Esophagus (tissue), 2 donors: ENCODE results near the gene WDR43. TPM values are rescaled to one million over a fixed set of nuclear protein-coding genes. Genes with fewer than 3 reads are reported as not detected.
A peak's percentile ranks its signal among the peaks of the same experiment; 100 is the strongest.

ENCODE experiments used
- H3K27ac ChIP-seq, 2 donors: one replicate each; pipeline ENCODE4 v1.5.1; 2013; ENCODE audit warnings: low read depth in 2 of 2, mild to moderate bottlenecking in 2 of 2, inconsistent platforms in 1 of 2, low read length in 1 of 2, moderate library complexity in 1 of 2
- H3K27me3 ChIP-seq, 2 donors: one replicate each; pipeline ENCODE4 v1.6.1; 2013; ENCODE audit warnings: low read length in 2 of 2, control low read depth in 1 of 2, mild to moderate bottlenecking in 1 of 2; ENCODE audit not compliant: insufficient read depth in 2 of 2, control insufficient read depth in 1 of 2
- H3K36me3 ChIP-seq, 2 donors: one replicate each; pipeline ENCODE4 v1.6.1; 2013; ENCODE audit warnings: low read length in 1 of 2; ENCODE audit not compliant: control insufficient read depth in 2 of 2, insufficient read depth in 2 of 2
- H3K4me1 ChIP-seq, 2 donors: one replicate each; pipeline ENCODE4 v1.6.1; 2013; ENCODE audit warnings: low read length in 1 of 2; ENCODE audit not compliant: control insufficient read depth in 2 of 2, insufficient read depth in 2 of 2
- H3K4me3 ChIP-seq, 2 donors: one replicate each; pipeline ENCODE4 v1.5.1; 2013; ENCODE audit warnings: low read length in 2 of 2, mild to moderate bottlenecking in 2 of 2, low read depth in 1 of 2, moderate library complexity in 1 of 2
- H3K9me3 ChIP-seq, 2 donors: one replicate each; pipeline ENCODE4 v1.6.1; 2013; ENCODE audit warnings: mild to moderate bottlenecking in 2 of 2, low read depth in 1 of 2, low read length in 1 of 2, moderate library complexity in 1 of 2; ENCODE audit not compliant: control insufficient read depth in 2 of 2, insufficient read depth in 1 of 2
- WGBS, 2 donors: extraction: QIAGEN DNeasy Blood & Tissue Kit; methylation state at CpG; one replicate each; pipeline ENCODE4 v1.1.7; 2013; 5-methylcytosine and 5-hydroxymethylcytosine counted together
- polyA plus RNA-seq, 2 donors: library from polyadenylated mRNA; stranded (reverse); fragments of 200-250 nt; gene quantifications; one replicate each; pipeline ENCODE4 v1.2.3, GENCODE V29; 2013
- donor health status: healthy with polysubstance abuse.
- donor health status: Bipolar disorder and iron deficiency.

WDR43 gene, protein sequence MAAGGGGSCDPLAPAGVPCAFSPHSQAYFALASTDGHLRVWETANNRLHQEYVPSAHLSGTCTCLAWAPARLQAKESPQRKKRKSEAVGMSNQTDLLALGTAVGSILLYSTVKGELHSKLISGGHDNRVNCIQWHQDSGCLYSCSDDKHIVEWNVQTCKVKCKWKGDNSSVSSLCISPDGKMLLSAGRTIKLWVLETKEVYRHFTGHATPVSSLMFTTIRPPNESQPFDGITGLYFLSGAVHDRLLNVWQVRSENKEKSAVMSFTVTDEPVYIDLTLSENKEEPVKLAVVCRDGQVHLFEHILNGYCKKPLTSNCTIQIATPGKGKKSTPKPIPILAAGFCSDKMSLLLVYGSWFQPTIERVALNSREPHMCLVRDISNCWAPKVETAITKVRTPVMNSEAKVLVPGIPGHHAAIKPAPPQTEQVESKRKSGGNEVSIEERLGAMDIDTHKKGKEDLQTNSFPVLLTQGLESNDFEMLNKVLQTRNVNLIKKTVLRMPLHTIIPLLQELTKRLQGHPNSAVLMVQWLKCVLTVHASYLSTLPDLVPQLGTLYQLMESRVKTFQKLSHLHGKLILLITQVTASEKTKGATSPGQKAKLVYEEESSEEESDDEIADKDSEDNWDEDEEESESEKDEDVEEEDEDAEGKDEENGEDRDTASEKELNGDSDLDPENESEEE
- 10 to 100 TPM in 1 of 2 donors, 1 to 10 TPM in 1; 8.1 to 18.7 TPM for polyA plus RNA-seq

DNA sequence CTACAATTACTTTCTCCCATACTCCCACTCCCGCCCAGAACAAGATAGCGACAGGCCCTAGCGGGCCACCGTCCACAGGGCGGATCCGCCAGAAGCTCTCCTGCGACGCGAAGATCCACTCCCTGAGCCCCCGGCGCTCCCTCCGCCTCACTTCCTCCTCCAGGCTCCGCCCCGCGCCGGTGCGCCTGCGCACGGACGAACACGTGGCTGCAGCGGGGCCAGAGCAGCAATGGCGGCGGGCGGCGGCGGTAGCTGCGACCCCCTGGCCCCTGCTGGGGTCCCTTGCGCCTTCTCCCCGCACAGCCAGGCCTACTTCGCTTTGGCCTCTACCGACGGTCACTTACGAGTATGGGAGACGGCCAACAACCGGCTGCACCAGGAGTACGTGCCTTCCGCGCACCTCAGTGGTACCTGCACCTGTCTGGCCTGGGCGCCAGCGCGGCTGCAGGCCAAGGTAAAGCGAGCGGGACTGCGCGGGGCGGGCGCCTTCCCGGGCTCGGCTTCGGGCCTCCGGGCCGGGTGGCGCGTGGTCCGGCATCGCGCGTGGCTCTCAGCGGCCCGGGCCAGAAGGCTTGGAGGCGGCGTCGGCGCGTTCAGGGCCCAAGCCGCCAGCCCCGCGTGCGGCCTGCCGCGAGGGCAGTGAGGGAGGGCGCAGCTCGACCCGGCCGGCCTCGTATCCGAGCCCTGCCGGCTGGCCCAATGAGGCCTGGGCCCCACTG, at the start of gene WDR43:
TSS of gene WDR43 (plus strand) at position 198 of the 719 bp plus-strand sequence. CDS start at position 230, 32 bp downstream.
- Histone ChIP-seq H3K27me3 (no peaks in the 10 kb centered on the region), H3K4me3 (peak within 1 kb of the TSS; percentile 81 to 100), H3K36me3 (no peaks in the 10 kb centered on the region), H3K9me3 (no peaks in the 10 kb centered on the region), H3K4me1 (no peaks in the 10 kb centered on the region), H3K27ac (peak within 1 kb of the TSS; percentile 81 to 87)
- WGBS, 2 donors, result 0% methylated on average over 67 to 79 of the region's 79 CpGs

DNA sequence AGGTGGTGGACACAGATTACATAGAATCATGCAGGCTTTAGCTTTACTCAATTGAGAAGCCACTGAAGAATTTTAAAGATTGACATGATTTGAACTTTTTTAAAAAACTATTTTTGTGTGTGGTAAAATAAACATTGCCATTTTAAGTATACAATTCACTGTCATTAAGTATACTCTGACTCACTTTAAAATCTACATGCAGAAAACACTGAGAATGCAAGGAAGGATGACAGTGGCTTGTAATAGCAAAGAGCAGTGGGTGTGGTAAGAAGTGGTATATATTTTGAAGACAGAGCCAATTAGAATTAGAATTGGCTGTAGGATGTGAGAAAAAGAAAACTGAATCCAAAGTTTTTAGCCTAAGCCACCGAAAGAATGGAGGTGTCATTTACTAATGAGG, 39.3 kb upstream of the WDR43 start:
- H3K36me3 ChIP-seq, result no peaks in the 10 kb centered on the region
- WGBS, 2 donors, result 61 to 85% methylated on average over 1 of the region's 1 CpG

DNA sequence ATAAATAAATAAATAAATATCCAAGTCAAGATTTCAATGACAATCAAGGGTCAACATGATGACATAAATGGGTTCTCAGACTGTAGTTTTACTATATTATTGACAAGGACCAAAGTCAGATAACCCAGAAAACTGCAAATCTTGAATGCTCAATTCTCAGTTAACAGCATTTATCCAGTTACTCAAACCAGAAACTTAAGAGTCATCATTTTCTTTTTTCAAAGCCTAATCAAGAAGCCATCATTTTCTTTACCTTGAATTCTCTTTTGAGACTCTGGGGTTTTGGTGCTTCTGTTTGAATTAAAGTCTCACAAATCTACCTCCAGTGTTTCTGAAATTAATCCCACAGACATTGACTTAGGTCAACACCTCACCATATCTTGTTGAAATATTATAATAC, 38.5 kb upstream of the WDR43 start:
- H3K9me3 ChIP-seq, result no peaks in the 10 kb centered on the region
- H3K27ac ChIP-seq, result no peak overlapping the region
- no peaks in the 10 kb centered on the region for H3K4me1 ChIP-seq
- no peak overlapping the region for H3K4me3 ChIP-seq
- peaks cover 0 to 4% of the 10 kb centered on the region in 2 donors for H3K36me3 ChIP-seq
- no peaks in the 10 kb centered on the region for H3K27me3 ChIP-seq

More for the DNA sequence above, 39.3 kb upstream of the WDR43 start:
- Histone ChIP-seq H3K9me3 (no peaks in the 10 kb centered on the region), H3K27ac (no peak overlapping the region), H3K27me3 (no peaks in the 10 kb centered on the region), H3K4me3 (no peak overlapping the region), H3K4me1 (no peaks in the 10 kb centered on the region)

DNA sequence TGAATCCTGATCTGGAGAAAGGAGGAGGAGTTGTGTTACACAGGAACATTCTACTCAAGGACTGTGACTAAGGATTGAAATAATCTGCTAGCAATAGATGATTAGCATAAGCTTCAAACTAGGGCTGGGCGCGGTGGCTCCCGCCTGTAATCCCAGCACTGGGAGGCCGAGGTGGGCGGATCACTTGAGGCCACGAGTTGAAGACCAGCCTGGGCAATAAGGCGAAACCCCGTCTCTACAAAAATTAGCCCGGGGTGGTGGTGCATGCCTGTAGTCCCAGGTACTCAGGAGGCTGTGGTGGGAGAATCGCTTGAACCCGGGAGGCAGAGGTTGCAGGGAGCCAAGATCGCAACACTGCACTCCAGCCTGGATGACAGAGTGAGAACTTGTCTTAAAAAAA, 25.9 kb upstream of the WDR43 start:
- Histone ChIP-seq H3K4me1 (peaks cover 3% of the 10 kb centered on the region in 2 donors), H3K27ac (no peak overlapping the region), H3K9me3 (no peaks in the 10 kb centered on the region), H3K36me3 (peaks cover 0 to 2% of the 10 kb centered on the region in 2 donors), H3K27me3 (no peaks in the 10 kb centered on the region), H3K4me3 (peak overlapping the region; percentile 16 to 18)
- WGBS, 2 donors, result 70 to 79% methylated on average over 12 of the region's 12 CpGs

DNA sequence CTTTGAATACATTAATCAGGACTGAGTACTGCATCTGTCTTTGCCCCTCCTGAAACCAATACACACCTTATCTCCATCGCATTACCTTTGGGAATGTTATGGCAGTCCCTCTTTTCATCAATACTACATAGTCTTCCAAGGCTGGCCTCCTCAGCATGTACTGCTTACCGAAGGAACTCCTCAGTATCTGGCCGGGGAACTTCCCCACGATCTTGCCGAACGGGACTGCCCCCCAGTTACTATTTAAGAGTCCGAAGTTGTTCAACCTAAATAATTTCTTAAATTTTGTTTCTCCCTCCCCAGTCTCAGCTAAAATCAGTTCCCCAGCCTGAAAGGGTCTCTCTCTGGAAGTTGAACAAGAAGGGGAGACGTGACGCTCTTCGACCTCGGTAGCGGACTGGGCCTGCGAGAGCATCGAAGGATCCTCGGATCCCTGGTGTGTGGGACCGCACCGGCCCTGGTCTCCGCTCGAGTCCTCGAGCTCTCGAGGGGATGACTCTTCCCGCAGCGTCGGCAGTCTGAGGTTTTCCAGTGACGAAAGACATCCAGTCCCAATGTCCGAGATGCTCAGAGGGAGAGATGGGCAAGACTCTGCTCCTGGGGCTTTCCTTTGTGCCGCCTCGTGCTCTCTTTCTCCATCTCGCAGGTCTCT, 24.8 kb upstream of the WDR43 start:
- WGBS, 2 donors, result 0 to 1% methylated on average over 29 of the region's 29 CpGs
- H3K36me3 ChIP-seq, result no peaks in the 10 kb centered on the region
- H3K27ac ChIP-seq, result peak overlapping the region; percentile 75 to 88

DNA sequence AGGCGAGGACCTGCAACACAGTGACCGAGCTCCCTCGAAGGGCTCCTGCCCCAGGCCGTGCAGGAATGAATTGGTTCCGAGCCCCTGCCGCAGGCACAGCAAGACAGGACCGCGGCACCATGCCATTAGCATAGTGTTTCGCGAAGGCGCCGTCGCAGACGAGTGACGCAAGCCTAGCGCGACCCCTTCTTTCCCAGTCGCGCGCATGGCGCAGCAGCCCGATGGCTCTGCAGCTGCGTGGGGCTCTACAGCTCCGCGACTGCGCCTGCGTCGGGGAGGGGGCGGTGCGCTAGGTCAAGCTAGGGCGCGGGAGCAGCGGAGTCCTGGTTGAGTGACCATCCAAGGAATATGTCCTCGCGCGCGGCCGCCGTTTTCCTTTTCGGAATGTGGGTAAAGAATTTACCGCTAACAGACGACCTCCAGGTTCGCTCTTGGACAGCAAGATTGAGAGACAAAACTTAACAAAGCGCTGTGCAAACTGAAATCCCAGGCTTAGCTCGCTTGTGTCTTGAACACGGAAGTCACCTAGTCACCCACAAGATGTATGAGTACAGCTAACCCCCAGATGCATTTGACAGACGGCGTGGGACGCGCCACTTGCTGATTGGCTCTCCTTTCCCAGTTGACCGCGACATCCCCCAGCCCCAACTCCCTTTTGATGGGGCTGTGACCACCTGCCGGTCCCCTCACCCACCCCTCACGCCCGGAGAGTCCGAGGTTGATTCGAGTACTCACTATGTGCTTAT, 24.1 kb upstream of the WDR43 start, which contains the start of gene TRMT61B:
TSS of gene TRMT61B (minus strand) at position 164 of the 746 bp plus-strand sequence. CDS start at position 132, 32 bp downstream.
- Histone ChIP-seq H3K9me3 (no peaks in the 10 kb centered on the region), H3K4me3 (peak within 1 kb of the TSS; percentile 85 to 94), H3K27ac (peak within 1 kb of the TSS; percentile 75 to 88), H3K4me1 (peaks cover 3% of the 10 kb centered on the region in 2 donors), H3K27me3 (no peaks in the 10 kb centered on the region), H3K36me3 (no peaks in the 10 kb centered on the region)
- WGBS, 2 donors, result 0% methylated on average over 57 of the region's 57 CpGs

More for the DNA sequence above, 24.8 kb upstream of the WDR43 start:
- Histone ChIP-seq H3K4me3 (peak overlapping the region; percentile 85 to 94), H3K9me3 (no peaks in the 10 kb centered on the region), H3K27me3 (no peaks in the 10 kb centered on the region), H3K4me1 (peaks cover 3% of the 10 kb centered on the region in 2 donors)

DNA sequence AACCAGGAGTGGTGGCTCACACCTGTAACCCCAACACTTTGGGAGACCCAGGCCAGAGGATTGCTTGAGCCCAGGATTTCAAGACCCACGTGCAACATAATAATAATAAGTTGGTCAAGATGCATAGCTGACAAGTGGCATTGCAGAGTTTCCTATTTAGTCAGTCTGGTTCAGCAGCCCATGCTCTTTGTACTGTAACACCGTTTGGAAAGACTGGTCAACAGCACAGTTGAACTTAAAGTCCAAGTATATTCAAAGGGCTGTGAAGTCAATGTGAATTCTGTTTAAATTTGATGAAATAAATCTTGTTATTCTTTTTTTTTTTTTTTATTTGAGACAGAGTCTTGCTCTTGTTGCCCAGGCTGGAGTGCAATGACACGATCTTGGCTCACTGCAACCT, 22.8 kb upstream of the WDR43 start:
- Histone ChIP-seq H3K4me3 (no peak overlapping the region), H3K36me3 (no peaks in the 10 kb centered on the region), H3K4me1 (peaks cover 3% of the 10 kb centered on the region in 2 donors), H3K9me3 (no peaks in the 10 kb centered on the region), H3K27ac (no peak overlapping the region), H3K27me3 (no peaks in the 10 kb centered on the region)
- WGBS, 2 donors, result 83 to 84% methylated on average over 2 to 3 of the region's 3 CpGs

DNA sequence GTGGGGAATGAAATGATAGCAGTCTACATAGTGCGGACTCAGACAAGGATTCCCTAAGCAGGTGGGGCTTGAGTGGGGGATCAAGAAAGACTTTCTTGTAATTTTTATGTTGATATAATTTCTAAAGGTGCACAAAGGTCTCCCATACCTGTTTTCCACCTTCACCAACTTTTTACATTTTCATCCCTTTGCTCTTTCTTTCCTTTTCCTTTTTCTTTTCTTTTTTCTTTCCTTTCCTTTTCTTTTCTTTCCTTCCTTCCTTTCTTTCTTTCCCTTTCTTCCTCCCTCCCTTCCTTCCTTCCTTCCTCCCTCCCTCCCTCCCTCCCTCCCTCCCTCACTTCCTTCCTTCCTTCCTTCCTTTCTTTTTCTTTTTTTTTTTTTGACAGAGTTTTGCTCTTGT, 14.3 kb upstream of the WDR43 start:
- Histone ChIP-seq H3K36me3 (no peaks in the 10 kb centered on the region), H3K9me3 (no peaks in the 10 kb centered on the region), H3K27me3 (no peaks in the 10 kb centered on the region), H3K4me3 (no peak overlapping the region), H3K27ac (no peak overlapping the region), H3K4me1 (no peaks in the 10 kb centered on the region)
- 82 to 93% methylated on average over 1 of the region's 1 CpG for WGBS, 2 donors
